GM12865 (cell line): ENCODE results near the gene MORN3.
A peak's percentile ranks its signal among the peaks of the same experiment; 100 is the strongest.
"Not testable (repeated sequence)": the region's sequence is repeated elsewhere in the genome, so short reads cannot be mapped to it uniquely, and the experiment has no call there.

Experiments
- DNase-seq: peaks from one replicate; pipeline ENCODE4 v3.0.0; 2010; ENCODE audit warnings: low read depth
- H3K4me3 ChIP-seq: 2 replicates; pipeline ENCODE4 v1.5.1; 2011; ENCODE audit warnings: mild to moderate bottlenecking, low read depth, low read length, control low read depth
- TF ChIP-seq, protein P1 (sequence below): IDR thresholded peaks from 2 replicates; pipeline ENCODE4 v1.5.1; 2011; ENCODE audit warnings: low read length, control low read depth, low read depth, inconsistent platforms; ENCODE audit not compliant: insufficient read depth; ENCODE audit errors: missing control alignments

The MORN3 gene

DNA sequence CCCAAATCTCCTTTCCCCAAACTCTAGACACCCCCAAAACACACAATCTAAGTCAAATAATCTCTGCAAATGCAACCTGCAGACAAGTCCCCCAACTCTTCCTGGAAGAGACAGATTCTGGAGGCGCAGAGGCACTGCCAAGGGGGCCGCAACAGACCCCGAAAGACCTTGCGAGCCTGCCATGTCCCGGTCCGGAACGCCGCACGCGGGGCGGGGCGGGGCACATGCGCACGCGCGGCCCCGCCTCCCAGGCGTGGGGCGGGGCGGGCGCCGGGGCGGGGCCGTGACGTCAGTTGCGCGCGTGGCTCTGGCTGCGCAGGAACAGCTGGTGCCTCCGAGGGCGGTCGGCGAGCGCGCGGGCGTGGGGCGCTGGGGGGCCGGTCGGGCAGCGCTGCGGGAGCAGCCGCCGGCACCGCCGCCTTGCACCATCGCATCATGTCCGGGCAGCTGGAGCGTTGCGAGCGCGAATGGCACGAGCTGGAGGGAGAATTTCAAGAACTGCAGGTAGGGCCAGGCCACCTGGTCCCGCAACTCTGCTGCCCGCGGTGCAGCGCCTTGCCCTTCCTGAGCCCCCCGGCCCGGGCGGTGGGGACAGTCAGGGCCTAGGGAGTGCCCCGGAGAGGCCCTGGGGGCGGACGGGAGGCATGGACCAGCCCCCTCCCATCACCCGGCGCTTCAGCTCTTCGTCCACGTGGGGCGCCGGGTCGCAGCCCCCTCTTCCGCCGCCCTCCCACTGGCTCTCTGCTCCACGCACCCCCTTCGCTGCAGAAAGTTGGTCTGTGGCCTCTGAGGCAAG is 43.2 kb upstream of the MORN3 start, which contains the start of gene TMEM120B:
Gene TMEM120B (plus strand): TSS at position 292 of the 796 bp plus-strand sequence. CDS start 144 bp downstream, at position 436.
- H3K4me3 ChIP-seq = peak within 1 kb of the TSS; percentile 90

DNA sequence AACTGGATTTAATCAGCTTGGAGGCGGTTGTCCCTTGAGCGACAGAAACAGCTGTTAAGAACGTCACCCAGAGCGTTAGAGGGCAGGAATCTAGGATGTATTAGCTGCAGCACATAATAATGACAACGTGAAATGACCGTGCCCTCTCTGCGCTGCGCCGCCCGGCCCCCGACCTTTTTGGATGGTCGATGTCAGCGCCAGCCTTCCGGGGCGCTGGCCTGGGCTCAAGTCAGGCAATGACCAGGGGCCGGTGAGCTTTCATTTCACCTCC is 42.7 kb upstream of the MORN3 start:
- DNase-seq = peak; percentile 50
- TF ChIP-seq, protein P1, sequence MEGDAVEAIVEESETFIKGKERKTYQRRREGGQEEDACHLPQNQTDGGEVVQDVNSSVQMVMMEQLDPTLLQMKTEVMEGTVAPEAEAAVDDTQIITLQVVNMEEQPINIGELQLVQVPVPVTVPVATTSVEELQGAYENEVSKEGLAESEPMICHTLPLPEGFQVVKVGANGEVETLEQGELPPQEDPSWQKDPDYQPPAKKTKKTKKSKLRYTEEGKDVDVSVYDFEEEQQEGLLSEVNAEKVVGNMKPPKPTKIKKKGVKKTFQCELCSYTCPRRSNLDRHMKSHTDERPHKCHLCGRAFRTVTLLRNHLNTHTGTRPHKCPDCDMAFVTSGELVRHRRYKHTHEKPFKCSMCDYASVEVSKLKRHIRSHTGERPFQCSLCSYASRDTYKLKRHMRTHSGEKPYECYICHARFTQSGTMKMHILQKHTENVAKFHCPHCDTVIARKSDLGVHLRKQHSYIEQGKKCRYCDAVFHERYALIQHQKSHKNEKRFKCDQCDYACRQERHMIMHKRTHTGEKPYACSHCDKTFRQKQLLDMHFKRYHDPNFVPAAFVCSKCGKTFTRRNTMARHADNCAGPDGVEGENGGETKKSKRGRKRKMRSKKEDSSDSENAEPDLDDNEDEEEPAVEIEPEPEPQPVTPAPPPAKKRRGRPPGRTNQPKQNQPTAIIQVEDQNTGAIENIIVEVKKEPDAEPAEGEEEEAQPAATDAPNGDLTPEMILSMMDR = no peak
- H3K4me3 ChIP-seq = peak overlapping the region; percentile 90

More for the DNA sequence above, 43.2 kb upstream of the MORN3 start, which contains the start of gene TMEM120B:
- TF ChIP-seq, protein P1 = no peak
- DNase-seq = peak; percentile 84

DNA sequence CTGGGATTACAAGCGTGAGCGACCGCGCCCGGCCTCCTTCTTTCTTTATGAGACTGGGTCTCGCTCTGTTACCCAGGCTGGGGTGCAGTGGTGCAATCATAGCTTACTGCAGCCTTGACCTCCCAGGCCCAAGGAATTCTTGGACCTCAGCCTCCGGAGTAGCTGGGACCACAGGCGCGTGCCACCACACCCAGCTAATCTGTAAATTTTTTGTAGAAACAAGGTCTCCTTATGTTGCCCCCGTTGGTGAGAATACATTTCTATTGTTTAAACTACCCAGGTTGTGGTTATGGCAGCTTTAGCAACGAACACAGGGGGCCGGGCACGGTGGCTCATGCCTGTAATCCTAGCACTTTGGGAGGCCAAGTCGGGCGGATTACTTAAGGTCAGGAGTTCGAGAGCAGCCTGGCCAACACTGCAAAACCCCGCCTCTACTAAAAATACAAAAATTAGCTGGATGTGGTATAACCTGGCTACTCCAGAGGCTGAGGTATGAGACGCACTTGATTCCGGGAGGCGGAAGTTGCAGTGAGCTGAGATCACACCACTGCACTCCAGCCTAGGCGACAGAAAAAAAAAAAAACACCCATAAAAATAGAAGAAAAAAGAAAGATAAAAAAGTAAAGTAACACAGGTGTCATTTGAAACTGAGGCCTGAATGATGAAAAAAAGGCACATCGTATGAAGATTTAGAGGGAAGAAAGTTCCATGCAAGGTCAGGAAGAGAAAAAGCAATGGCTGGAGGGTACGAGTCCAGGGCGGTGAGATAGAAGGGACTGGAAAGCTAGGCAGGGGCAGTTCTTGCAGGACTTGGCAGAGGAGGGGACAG is 42.1 kb upstream of the MORN3 start:
- H3K4me3 ChIP-seq = peak overlapping the region; percentile 90
- TF ChIP-seq, protein P1 = no peak
- DNase-seq = no peak

DNA sequence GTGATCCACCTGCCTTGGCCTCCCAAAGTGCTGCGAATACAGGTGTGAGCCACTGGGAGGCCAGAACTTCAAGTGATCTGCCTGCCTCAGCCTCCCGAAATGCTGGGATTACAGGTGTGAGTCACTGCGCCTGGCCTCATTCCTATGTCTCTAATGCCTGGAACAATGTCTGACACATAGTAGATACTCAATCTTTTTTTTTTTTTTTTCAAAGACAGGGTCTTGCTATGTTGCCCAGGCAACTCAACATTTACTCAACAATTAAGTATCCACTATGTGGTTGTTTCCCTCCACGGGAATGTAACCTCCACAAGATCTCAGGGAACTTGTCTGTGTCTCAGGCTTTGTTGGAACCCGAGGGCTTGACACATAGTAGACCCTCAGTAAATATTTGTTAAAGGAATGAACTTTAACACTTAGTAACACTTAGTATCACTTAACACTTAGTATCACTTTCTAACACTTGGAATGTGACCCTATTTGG is 40.1 kb upstream of the MORN3 start:
- DNase-seq = no peak
- H3K4me3 ChIP-seq = no peak overlapping the region
- TF ChIP-seq, protein P1 = no peak

DNA sequence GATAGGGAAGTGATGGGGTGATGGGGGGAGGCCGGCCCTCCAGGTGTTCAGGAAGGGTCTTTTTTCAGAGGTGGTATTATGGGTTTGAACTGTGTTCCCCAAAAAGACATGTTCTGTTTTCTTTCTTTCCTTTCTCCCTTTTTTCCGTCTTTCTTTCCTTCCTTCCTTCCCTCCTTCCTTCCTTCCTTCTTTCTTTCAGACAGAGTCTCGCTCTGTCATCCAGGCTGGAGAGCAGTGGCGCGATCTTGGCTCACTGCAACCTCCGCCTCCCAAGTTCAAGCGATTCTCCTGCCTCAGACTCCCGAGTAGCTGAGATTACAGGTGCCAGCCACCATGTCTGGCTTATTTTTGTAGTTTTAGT is 39.6 kb upstream of the MORN3 start:
- not testable (repeated sequence) for H3K4me3 ChIP-seq, DNase-seq

DNA sequence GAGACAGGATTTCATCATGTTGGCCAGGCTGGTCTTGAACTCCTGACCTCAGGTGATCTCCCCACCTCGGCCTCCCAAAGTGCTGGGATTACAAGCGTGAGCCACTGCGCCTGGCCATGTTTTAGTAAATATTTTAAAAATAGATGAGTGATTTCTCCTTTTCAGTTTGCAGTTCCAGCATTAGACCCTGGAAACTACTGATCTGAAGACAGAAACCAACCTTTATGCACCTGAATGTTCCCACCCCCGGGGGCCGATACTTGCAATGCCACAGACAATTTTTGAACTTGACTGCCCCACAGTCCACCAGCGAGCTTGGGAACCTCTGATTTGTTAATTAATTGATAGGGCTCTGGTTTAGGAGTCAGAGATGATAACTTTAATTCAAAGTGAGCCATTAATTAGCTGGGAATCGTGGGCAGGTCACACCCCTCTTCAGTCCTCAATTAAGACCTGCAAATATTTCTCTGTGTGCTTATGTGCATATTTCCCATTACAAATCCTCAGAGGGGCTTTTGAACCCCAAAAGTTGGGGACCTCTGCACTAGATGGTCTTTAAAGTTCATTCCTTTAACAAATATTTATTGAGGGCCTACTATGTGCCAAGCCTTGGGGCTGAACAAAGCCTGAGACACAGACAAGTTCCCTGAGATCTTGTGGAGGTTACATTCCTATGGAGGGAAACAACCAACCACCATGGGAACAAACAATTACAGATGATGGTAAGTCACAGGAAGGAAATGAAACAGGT is 39.0 kb upstream of the MORN3 start:
- DNase-seq = peak; percentile 68
- no peak overlapping the region for H3K4me3 ChIP-seq
- TF ChIP-seq, protein P1 = no peak

DNA sequence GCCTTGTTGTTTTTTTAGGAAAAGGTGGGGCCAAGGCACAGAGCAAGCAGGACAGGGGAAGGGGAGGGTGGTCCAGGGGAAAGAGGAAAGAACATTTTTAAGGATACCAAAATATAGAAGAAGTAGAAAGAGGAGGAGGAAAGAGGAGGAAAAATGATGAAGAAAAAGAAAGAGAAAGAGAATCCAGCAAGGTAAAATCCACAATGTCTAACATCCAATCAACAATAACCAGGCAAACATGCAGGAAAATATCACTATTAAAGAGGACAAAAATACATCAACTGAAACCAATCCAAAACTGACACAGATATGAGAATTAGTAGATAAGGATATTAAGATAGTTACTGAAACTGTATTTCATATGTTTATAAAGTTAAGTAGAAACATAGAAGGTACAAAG is 36.1 kb upstream of the MORN3 start:
- TF ChIP-seq, protein P1 = no peak
- H3K4me3 ChIP-seq = no peak overlapping the region
- DNase-seq = no peak
